ENCODE data around the gene RTP2. TPM values are rescaled to one million over a fixed set of nuclear protein-coding genes. Genes with fewer than 3 reads are reported as not detected.

RTP2 gene
- total RNA-seq, 1 donor from 2014 or later = not detected

- Histone ChIP-seq H3K9me3 (no peaks in the 10 kb centered on the region), H3K27ac (no peak overlapping the region), H3K4me3 (no peak overlapping the region), H3K4me1 (no peaks in the 10 kb centered on the region), H3K36me3 (no peaks in the 10 kb centered on the region), H3K27me3 (ENCODE audit: low read depth) (peaks cover 12% of the 10 kb centered on the region)
- DNase-seq (no peak), ATAC-seq (peak; percentile 72 to 79)
- TF ChIP-seq, protein P1, sequence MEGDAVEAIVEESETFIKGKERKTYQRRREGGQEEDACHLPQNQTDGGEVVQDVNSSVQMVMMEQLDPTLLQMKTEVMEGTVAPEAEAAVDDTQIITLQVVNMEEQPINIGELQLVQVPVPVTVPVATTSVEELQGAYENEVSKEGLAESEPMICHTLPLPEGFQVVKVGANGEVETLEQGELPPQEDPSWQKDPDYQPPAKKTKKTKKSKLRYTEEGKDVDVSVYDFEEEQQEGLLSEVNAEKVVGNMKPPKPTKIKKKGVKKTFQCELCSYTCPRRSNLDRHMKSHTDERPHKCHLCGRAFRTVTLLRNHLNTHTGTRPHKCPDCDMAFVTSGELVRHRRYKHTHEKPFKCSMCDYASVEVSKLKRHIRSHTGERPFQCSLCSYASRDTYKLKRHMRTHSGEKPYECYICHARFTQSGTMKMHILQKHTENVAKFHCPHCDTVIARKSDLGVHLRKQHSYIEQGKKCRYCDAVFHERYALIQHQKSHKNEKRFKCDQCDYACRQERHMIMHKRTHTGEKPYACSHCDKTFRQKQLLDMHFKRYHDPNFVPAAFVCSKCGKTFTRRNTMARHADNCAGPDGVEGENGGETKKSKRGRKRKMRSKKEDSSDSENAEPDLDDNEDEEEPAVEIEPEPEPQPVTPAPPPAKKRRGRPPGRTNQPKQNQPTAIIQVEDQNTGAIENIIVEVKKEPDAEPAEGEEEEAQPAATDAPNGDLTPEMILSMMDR (IDR thresholded peaks at IDR 0.05) = peak; percentile 49
- intact Hi-C loops (cut with DNase I) = loop anchor here (5.0 to 10.0 kb wide), 2 partner anchors 361 to 454 kb away; no protein-coding TSS in a partner anchor
These were observed 23.6 kb downstream of the RTP2 start for GRCh38 chr3:187678726-187679268.

- no peaks in the 10 kb centered on the region for H3K4me1 ChIP-seq
- DNase-seq (no peak), ATAC-seq (no peak)
- H3K27me3 ChIP-seq (ENCODE audit: low read depth) = peaks cover 24% of the 10 kb centered on the region
- H3K27ac ChIP-seq = no peak overlapping the region
- no peaks in the 10 kb centered on the region for H3K9me3 ChIP-seq
- no peak overlapping the region for H3K4me3 ChIP-seq
- no peaks in the 10 kb centered on the region for H3K36me3 ChIP-seq
- intact Hi-C loops (cut with DNase I) = loop anchor here (5.0 to 10.0 kb wide), 2 partner anchors 360 to 453 kb away; no protein-coding TSS in a partner anchor
- TF ChIP-seq, protein P1 (IDR thresholded peaks at IDR 0.05) = no peak
These were observed 24.8 kb downstream of the RTP2 start for GRCh38 chr3:187677604-187678003.

DNA sequence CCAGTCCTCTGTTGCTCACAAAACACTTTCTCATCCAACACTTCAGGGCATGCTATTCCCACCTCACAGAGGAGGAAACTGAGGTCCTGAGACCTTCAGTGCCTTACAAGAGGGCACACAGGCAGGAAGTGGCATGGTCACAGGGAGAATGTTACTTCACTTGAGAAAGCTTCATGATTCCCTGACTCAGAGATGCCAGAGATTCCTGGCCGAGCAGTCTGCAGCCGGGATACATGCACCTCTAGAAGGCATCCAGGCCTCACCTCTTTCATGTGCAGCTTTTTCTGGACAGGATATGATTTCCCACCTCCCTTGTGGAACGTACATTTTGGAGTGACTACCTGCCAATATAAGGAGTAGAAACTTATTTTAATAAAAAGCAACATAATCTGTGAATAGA is 29.3 kb downstream of the RTP2 start:
- Histone ChIP-seq H3K27me3 (ENCODE audit: low read depth) (peaks cover 56% of the 10 kb centered on the region), H3K4me3 (no peak overlapping the region), H3K9me3 (no peaks in the 10 kb centered on the region), H3K27ac (no peak overlapping the region), H3K36me3 (no peaks in the 10 kb centered on the region), H3K4me1 (no peaks in the 10 kb centered on the region)
- intact Hi-C loops (cut with DNase I) = loop anchor here (10.0 kb wide), 1 partner anchor 448 kb away; no protein-coding TSS in a partner anchor
- DNase-seq (no peak), ATAC-seq (no peak)
- TF ChIP-seq, protein P1 (IDR thresholded peaks at IDR 0.05) = no peak

GRCh38 chr3:187669675-187670504 is 32.5 kb downstream of the RTP2 start, which contains the start of gene SST:
SST (minus strand) TSS chr3:187670394; CDS start chr3:187670291, 103 bp downstream.
- TF ChIP-seq, protein P1 (IDR thresholded peaks at IDR 0.05) = no peak
- Histone ChIP-seq H3K27ac (no peak within 1 kb of the TSS), H3K4me1 (no peaks in the 10 kb centered on the region), H3K9me3 (no peaks in the 10 kb centered on the region), H3K36me3 (no peaks in the 10 kb centered on the region), H3K27me3 (ENCODE audit: low read depth) (peaks cover 56% of the 10 kb centered on the region), H3K4me3 (no peak within 1 kb of the TSS)
- ATAC-seq (peak; percentile 53 to 64), DNase-seq (peak; percentile 47)
- intact Hi-C loops (cut with DNase I) = loop anchor here (10.0 kb wide), 1 partner anchor 445 kb away; no protein-coding TSS in a partner anchor

DNA sequence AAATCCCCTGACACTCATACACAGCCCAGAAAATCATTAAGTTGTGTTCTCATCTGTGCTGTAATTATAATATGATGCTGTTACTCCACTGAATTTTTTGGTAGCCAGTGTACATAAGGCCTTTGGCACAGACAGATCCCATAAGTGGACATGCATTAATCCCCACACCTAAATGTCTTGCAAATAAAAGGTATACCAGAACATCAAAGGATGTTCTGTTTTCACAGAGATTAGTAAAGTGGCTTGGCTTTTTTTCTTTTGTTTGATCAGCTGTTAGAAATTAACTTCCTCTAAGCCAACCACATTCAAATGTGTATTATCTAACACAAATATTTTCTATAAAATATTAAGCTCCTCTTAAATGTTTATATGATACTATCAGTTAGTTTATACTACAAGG is 34.8 kb downstream of the RTP2 start:
- no peaks in the 10 kb centered on the region for H3K9me3 ChIP-seq
- no peak for ATAC-seq
- TF ChIP-seq, protein P1 (IDR thresholded peaks at IDR 0.05) = no peak
- no peak for DNase-seq
- H3K36me3 ChIP-seq = no peaks in the 10 kb centered on the region
- H3K4me3 ChIP-seq = no peak overlapping the region
- no peaks in the 10 kb centered on the region for H3K4me1 ChIP-seq
- intact Hi-C loops (cut with DNase I) = no loop called here
- H3K27me3 ChIP-seq (ENCODE audit: low read depth) = peaks cover 36% of the 10 kb centered on the region
- H3K27ac ChIP-seq = no peak overlapping the region

All from lower lobe of right lung (tissue), 2 donors.